K562 (cell line): ENCODE measurements around the gene SLC6A6. TPM values are rescaled to one million over a fixed set of nuclear protein-coding genes. Genes with fewer than 3 reads are reported as not detected.

Source experiments
- ARHGAP35 ChIP-seq: fragments of 450-650 bp; IDR thresholded peaks from 2 replicates; pipeline ENCODE4 v1.6.1; 2018; ENCODE audit not compliant: partially characterized antibody
- ESRRA ChIP-seq: fragments of 450-650 bp; IDR thresholded peaks from 2 replicates; pipeline ENCODE4 v1.6.1; 2014; ENCODE audit warnings: low read depth, mild to moderate bottlenecking, moderate library complexity, borderline replicate concordance
- GABPB1 ChIP-seq: sonication (generic); formaldehyde crosslinking; IDR thresholded peaks from 2 replicates; pipeline ENCODE4 v1.8.0; 2022; ENCODE audit warnings: mild to moderate bottlenecking, missing genetic modification reagents
- HNRNPL ChIP-seq: fragments of 200-400 bp; formaldehyde crosslinking; IDR thresholded peaks from 2 replicates; pipeline ENCODE4 v1.6.1; 2017; ENCODE audit warnings: low read depth, mild to moderate bottlenecking, low read length
- KLF13 ChIP-seq: fragments of 450-650 bp; IDR thresholded peaks from 2 replicates; pipeline ENCODE4 v1.6.1; 2016; ENCODE audit warnings: missing genetic modification characterization, low read depth, mild to moderate bottlenecking, missing compliant biosample characterization, moderate library complexity, borderline replicate concordance
- L3MBTL2 ChIP-seq: fragments of 450-650 bp; IDR thresholded peaks from 2 replicates; pipeline ENCODE4 v1.6.1; 2016; ENCODE audit warnings: mild to moderate bottlenecking, moderate library complexity
- POLR3A ChIP-seq: IDR thresholded peaks from 2 replicates; pipeline ENCODE4 v1.6.1; 2011; ENCODE audit warnings: borderline replicate concordance, mild to moderate bottlenecking, moderate library complexity; ENCODE audit not compliant: insufficient read length, insufficient read depth; ENCODE audit errors: extremely low read depth
- SFPQ ChIP-seq: fragments of 200-400 bp; formaldehyde crosslinking; IDR thresholded peaks from 2 replicates; pipeline ENCODE4 v1.6.1; 2017; ENCODE audit warnings: mild to moderate bottlenecking, low read depth, low read length, moderate library complexity
- SMC3 ChIP-seq: conservative IDR thresholded peaks from 2 replicates; pipeline ENCODE4 v1.6.1; 2011; ENCODE audit warnings: low read depth, low read length, improper control_type of control experiment; ENCODE audit not compliant: insufficient read depth
- TAF1 ChIP-seq: IDR thresholded peaks from 2 replicates; pipeline ENCODE4 v1.6.1; 2011; ENCODE audit warnings: mild to moderate bottlenecking, low read length, moderate library complexity; ENCODE audit not compliant: insufficient read depth, control insufficient read depth, severe bottlenecking; ENCODE audit errors: extremely low read depth
- TRIM24 ChIP-seq, 2 experiments: fragments of 450-650 bp; IDR thresholded peaks; 2 replicates each; pipeline ENCODE4 v1.6.1; 2016
- TRIM28 ChIP-seq: fragments of 450-650 bp; IDR thresholded peaks from 2 replicates; pipeline ENCODE4 v1.6.1; 2017
- ZNF707 ChIP-seq: fragments of 250-450 bp; sonication (Bioruptor Pico); conservative IDR thresholded peaks from 2 replicates; pipeline ENCODE4 v1.8.0; 2022; ENCODE audit warnings: inconsistent platforms, mild to moderate bottlenecking, moderate library complexity
- polyA plus RNA-seq, 8 experiments: library from polyadenylated mRNA; depleted of rRNA in 4 of 8; stranded (reverse) in 5 of 8; unstranded in 3 of 8; fragments of >200 nt; fragmentation: Nextera tagmentation in 2 of 8; fragmentation: Illumina TruSeq in 1 of 8; extraction: Ambion mirVana in 2 of 8; extraction: Trizol in 1 of 8; gene quantifications; 2 replicates each; pipeline versions ENCODE4 v1.2.1 to v1.2.3, GENCODE V29; 2011 to 2014; ENCODE audit warnings: inconsistent platforms in 1 of 8, missing spikeins in 1 of 8
- total RNA-seq, 7 experiments: library from RNA; depleted of rRNA in 6 of 7; stranded (reverse); fragments of >200 nt in 6 of 7; fragmentation: Illumina TruSeq in 2 of 7; extraction: Trizol in 2 of 7; gene quantifications; 2 replicates each; pipeline versions ENCODE4 v1.2.1 to v1.2.3, GENCODE V29; 2011 to 2021; ENCODE audit warnings: low replicate concordance in 1 of 7
- TF ChIP-seq, protein P1 (sequence below): fragments of 250-450 bp; sonication (Bioruptor Pico); IDR thresholded peaks from 2 replicates; pipeline ENCODE4 v1.4.0; 2020; ENCODE audit warnings: mild to moderate bottlenecking
- TF ChIP-seq, protein P2 (sequence below): fragments of 250-450 bp; sonication (Bioruptor Pico); IDR thresholded peaks from 2 replicates; pipeline ENCODE4 v1.4.0; 2020; ENCODE audit warnings: mild to moderate bottlenecking, moderate library complexity
- TF ChIP-seq, protein P3 (sequence below), 3 experiments: fragments of 200-800 bp in 1 of 3; fragments of 250-450 bp in 1 of 3; fragments of 450-650 bp in 1 of 3; sonication (Bioruptor Pico) in 1 of 3; sonication (Bioruptor generic) in 1 of 3; formaldehyde crosslinking in 1 of 3; IDR thresholded peaks; 2 replicates each; pipeline versions ENCODE4 v1.6.1 to v1.8.0; 2016 to 2022; ENCODE audit warnings: mild to moderate bottlenecking in 2 of 3, missing genetic modification characterization in 2 of 3, missing compliant biosample characterization in 1 of 3, moderate library complexity in 1 of 3

SLC6A6 gene
- total and polyA plus RNA-seq, 9 of the 15 experiments (the other 6 are each of a cell fraction or from before 2014, with no cell fraction given): 12.3 to 203 (median 93.2) TPM

- TF ChIP-seq GABPB1 (CRISPR knock-in tag) (0 out of 2 replicates have a peak, but pooled peaks have one; percentile 13), KLF13 (tag) (no peak), TRIM28 (no peak; the same call in 1 of the 2 replicates), ZNF707 (CRISPR knock-in tag) (no peak), ESRRA (peak; percentile 38; the same call in 1 of the 2 replicates), HNRNPL (no peak; the same call in 1 of the 2 replicates), SFPQ (no peak), TRIM24 (IDR thresholded peaks at IDR 0.05) (peak in 1 of 2 experiments; percentile 23; a peak in 1 of 4 replicates), ARHGAP35 (no peak), POLR3A (no peak), L3MBTL2 (peak; percentile 92), TAF1 (peak; percentile 67), SMC3 (peak; percentile 66; the same call in 1 of the 2 replicates)
- TF ChIP-seq, protein P1, sequence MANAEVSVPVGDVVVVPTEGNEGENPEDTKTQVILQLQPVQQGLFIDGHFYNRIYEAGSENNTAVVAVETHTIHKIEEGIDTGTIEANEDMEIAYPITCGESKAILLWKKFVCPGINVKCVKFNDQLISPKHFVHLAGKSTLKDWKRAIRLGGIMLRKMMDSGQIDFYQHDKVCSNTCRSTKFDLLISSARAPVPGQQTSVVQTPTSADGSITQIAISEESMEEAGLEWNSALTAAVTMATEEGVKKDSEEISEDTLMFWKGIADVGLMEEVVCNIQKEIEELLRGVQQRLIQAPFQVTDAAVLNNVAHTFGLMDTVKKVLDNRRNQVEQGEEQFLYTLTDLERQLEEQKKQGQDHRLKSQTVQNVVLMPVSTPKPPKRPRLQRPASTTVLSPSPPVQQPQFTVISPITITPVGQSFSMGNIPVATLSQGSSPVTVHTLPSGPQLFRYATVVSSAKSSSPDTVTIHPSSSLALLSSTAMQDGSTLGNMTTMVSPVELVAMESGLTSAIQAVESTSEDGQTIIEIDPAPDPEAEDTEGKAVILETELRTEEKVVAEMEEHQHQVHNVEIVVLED (CRISPR knock-in tag): peak; percentile 66
- TF ChIP-seq, protein P2, sequence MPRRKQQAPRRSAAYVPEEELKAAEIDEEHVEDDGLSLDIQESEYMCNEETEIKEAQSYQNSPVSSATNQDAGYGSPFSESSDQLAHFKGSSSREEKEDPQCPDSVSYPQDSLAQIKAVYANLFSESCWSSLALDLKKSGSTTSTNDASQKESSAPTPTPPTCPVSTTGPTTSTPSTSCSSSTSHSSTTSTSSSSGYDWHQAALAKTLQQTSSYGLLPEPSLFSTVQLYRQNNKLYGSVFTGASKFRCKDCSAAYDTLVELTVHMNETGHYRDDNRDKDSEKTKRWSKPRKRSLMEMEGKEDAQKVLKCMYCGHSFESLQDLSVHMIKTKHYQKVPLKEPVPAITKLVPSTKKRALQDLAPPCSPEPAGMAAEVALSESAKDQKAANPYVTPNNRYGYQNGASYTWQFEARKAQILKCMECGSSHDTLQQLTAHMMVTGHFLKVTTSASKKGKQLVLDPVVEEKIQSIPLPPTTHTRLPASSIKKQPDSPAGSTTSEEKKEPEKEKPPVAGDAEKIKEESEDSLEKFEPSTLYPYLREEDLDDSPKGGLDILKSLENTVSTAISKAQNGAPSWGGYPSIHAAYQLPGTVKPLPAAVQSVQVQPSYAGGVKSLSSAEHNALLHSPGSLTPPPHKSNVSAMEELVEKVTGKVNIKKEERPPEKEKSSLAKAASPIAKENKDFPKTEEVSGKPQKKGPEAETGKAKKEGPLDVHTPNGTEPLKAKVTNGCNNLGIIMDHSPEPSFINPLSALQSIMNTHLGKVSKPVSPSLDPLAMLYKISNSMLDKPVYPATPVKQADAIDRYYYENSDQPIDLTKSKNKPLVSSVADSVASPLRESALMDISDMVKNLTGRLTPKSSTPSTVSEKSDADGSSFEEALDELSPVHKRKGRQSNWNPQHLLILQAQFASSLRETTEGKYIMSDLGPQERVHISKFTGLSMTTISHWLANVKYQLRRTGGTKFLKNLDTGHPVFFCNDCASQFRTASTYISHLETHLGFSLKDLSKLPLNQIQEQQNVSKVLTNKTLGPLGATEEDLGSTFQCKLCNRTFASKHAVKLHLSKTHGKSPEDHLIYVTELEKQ (CRISPR knock-in tag): no peak
- TF ChIP-seq, protein P3, sequence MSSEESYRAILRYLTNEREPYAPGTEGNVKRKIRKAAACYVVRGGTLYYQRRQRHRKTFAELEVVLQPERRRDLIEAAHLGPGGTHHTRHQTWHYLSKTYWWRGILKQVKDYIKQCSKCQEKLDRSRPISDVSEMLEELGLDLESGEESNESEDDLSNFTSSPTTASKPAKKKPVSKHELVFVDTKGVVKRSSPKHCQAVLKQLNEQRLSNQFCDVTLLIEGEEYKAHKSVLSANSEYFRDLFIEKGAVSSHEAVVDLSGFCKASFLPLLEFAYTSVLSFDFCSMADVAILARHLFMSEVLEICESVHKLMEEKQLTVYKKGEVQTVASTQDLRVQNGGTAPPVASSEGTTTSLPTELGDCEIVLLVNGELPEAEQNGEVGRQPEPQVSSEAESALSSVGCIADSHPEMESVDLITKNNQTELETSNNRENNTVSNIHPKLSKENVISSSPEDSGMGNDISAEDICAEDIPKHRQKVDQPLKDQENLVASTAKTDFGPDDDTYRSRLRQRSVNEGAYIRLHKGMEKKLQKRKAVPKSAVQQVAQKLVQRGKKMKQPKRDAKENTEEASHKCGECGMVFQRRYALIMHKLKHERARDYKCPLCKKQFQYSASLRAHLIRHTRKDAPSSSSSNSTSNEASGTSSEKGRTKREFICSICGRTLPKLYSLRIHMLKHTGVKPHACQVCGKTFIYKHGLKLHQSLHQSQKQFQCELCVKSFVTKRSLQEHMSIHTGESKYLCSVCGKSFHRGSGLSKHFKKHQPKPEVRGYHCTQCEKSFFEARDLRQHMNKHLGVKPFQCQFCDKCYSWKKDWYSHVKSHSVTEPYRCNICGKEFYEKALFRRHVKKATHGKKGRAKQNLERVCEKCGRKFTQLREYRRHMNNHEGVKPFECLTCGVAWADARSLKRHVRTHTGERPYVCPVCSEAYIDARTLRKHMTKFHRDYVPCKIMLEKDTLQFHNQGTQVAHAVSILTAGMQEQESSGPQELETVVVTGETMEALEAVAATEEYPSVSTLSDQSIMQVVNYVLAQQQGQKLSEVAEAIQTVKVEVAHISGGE (CRISPR knock-in tag; IDR thresholded peaks at IDR 0.05): peak in 1 of 3 experiments; percentile 73; a peak in 2 of 6 replicates
Observed at GRCh38 chr3:14402304-14402811, at the start of gene SLC6A6 (continued).
